AG04449 (cell line): ENCODE results near the gene GRIN2A.

Experiments
- CTCF ChIA-PET: fragments of 350-600 bp; formaldehyde crosslinking; extraction: SDS; loops from one replicate; lab custom pipeline; 2021; ENCODE audit warnings: antibody characterized with exemption; lab: Yijun Ruan, JAX
- POLR2A ChIA-PET: fragments of 400-600, 350-600 bp; formaldehyde crosslinking; extraction: SDS; loops from one replicate; lab custom pipeline; 2020; ENCODE audit warnings: antibody characterized with exemption, inconsistent platforms; lab: Yijun Ruan, JAX
- DNase-seq: peaks from one replicate; pipeline ENCODE4 v3.0.0-alpha.2; 2010; ENCODE audit warnings: low read depth, low spot score
- H3K4me3 ChIP-seq: 2 replicates; pipeline ENCODE4 v1.5.1; 2011; ENCODE audit warnings: low read depth, mild to moderate bottlenecking, control low read depth, low read length
- TF ChIP-seq, protein P1 (sequence below): IDR thresholded peaks from one replicate; pipeline ENCODE4 v1.5.1; 2011; ENCODE audit warnings: mild to moderate bottlenecking, moderate library complexity, low read length, control low read depth, inconsistent platforms; ENCODE audit not compliant: insufficient read depth; ENCODE audit errors: missing control alignments

GRIN2A gene

GRCh38 chr16:9755081-9755480 lies 427.1 kb downstream of the GRIN2A start:
- CTCF ChIA-PET, result no interaction called here
- no peak for DNase-seq
- POLR2A ChIA-PET, result no interaction called here
- H3K4me3 ChIP-seq, result no peak overlapping the region
- TF ChIP-seq, protein P1, sequence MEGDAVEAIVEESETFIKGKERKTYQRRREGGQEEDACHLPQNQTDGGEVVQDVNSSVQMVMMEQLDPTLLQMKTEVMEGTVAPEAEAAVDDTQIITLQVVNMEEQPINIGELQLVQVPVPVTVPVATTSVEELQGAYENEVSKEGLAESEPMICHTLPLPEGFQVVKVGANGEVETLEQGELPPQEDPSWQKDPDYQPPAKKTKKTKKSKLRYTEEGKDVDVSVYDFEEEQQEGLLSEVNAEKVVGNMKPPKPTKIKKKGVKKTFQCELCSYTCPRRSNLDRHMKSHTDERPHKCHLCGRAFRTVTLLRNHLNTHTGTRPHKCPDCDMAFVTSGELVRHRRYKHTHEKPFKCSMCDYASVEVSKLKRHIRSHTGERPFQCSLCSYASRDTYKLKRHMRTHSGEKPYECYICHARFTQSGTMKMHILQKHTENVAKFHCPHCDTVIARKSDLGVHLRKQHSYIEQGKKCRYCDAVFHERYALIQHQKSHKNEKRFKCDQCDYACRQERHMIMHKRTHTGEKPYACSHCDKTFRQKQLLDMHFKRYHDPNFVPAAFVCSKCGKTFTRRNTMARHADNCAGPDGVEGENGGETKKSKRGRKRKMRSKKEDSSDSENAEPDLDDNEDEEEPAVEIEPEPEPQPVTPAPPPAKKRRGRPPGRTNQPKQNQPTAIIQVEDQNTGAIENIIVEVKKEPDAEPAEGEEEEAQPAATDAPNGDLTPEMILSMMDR, result no peak

- TF ChIP-seq, protein P1, result no peak
- ChIA-PET CTCF (no interaction called here), POLR2A (no interaction called here)
- no peak overlapping the region for H3K4me3 ChIP-seq
- DNase-seq, result no peak
Observed at GRCh38 chr16:9741776-9742175, 440.5 kb downstream of the GRIN2A start.

DNA sequence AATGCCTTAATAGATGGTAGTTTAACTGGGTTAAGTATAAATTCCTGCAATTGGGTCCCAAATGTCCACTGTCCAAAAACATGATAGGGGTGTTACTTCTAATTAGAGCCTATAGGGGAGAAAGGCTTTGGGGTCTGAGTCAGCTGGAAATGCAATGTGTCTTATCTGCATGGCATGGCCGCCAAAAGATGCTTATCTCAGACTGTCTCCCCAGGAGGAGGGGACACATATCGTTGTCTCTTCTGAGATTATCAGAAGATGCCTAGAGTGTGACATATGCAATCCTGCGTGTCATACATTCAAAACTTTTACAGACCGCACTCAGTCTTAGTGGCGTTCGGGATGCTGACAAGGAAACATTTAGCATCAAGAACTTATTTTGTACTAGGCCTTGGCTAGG lies 442.9 kb downstream of the GRIN2A start:
- no peak overlapping the region for H3K4me3 ChIP-seq
- CTCF ChIA-PET, result no interaction called here
- no peak for DNase-seq
- POLR2A ChIA-PET, result no interaction called here
- TF ChIP-seq, protein P1, result no peak

- CTCF ChIA-PET, result no interaction called here
- TF ChIP-seq, protein P1, result no peak
- no peak overlapping the region for H3K4me3 ChIP-seq
- POLR2A ChIA-PET, result no interaction called here
- no peak for DNase-seq
Observed at GRCh38 chr16:9738690-9739089, 443.5 kb downstream of the GRIN2A start.

DNA sequence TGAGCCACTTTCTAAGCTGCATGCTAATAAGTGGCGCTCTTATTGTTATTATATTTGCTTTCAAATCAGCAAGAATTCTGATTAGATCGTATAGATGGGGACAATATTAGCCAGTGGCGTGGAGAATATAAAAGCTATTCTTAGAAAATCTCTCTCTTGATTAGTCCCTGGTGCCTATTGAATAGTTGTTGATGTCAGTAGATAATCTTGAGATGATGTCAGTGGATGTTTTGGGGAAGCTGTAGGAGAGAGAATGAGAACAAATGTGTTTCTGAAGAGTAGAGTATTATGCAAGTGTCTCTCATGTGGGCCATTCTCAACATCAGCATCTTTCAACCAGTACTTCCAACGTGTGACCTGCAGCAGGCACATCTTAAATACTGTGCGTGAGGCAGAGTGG lies 445.7 kb downstream of the GRIN2A start:
- no peak for DNase-seq
- POLR2A ChIA-PET, result no interaction called here
- TF ChIP-seq, protein P1, result no peak
- no peak overlapping the region for H3K4me3 ChIP-seq
- CTCF ChIA-PET, result no interaction called here

DNA sequence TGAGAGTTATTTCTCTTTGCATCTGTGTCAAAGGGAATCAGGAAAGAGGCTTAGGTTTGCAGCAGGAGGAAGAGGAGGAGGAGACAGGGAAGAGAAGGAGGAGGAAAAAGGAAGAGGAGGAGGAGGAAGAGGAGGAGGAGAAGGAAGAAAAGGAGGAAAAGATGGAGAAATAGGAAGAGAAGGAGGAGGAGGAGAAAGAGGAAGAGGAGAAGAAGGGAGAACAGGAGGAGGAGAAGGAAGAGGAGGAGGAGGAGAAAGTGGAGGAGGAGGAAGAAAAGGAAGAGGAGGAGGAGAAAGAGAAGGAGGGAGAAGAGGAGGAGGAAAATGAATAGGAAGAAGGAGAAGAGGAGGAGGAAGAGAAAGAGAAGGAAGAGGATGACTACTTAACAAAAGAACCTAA lies 459.1 kb downstream of the GRIN2A start:
- TF ChIP-seq, protein P1, result no peak
- CTCF ChIA-PET, result no interaction called here

More for the DNA sequence above, 459.1 kb downstream of the GRIN2A start:
- POLR2A ChIA-PET, result no interaction called here
- no peak for DNase-seq
- no peak overlapping the region for H3K4me3 ChIP-seq
